Fibroblast of skin of right quadriceps (primary cell): ENCODE results near the gene SOWAHA.
"Not testable (repeated sequence)": the region's sequence is repeated elsewhere in the genome, so short reads cannot be mapped to it uniquely, and the experiment has no call there.

Experiments
- DNase-seq: peaks from one replicate; pipeline ENCODE4 v3.0.0-alpha.2; 2013

Gene SOWAHA

DNA sequence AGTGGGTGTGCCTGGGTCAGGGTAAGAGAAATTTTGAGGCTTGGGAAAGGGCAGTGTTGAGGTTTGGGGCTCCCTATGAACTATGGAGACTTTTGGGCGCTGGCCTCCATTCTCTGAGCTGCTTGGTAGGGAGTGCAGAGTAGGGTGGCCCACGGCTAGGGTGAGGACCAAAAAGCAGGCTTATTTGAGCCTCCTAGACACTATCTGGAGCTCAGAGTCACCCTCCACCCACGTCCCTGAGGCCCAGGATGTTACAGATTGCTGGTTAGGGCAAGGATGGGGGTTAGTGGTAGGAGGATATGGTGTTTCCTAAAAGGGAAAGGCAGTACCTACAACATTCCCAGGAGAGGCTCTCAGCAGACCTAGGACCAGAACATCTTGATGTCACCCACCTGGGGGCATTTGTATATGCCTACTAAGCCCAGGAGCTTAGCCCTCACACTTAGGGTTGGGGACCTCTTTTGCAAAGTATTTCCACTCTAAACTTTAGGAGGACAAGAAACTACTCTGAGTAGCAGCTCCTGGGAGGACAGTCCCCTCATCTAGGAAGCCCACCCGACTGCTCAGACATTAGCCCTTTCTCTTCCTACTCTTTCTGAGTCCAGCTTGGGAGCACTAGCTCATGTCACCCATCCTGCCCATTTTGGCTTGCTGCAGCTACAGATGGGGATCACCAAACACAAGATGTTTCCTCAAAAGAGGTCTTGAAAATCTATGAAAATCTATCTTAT lies 15.0 kb downstream of the SOWAHA start:
- no peak for DNase-seq

DNA sequence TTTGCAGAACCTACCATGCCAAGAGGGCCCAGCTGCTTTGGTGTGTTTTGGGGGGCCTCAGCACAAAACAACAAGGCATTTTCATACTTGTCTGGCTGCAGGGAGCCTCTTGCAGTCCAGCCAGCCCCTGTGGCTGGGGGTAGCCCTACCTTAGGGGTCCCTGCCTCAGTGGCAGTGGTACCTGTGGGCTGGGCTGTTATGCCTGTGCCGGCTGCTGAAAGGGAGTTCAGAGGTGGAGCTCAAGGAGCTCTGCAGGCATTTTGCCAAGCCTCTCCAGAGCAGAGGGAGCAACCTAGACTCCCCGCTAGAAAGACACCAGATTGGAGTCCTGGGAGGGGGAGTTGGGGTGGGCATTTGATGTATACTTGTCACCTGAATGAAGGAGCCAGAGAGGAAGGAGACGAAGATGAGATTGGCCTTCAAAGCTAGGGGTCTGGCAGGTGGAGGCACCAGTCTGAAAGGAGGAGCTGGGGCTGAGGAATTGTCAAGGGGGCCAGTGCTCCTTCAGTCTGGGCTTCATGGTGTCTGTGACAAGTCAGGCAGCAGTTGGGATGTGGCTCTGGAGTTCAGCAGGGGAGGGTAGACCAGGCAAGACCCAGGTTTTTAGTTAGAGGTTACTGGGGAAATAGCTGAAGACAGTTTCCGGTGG lies 15.9 kb downstream of the SOWAHA start:
- no peak for DNase-seq

DNA sequence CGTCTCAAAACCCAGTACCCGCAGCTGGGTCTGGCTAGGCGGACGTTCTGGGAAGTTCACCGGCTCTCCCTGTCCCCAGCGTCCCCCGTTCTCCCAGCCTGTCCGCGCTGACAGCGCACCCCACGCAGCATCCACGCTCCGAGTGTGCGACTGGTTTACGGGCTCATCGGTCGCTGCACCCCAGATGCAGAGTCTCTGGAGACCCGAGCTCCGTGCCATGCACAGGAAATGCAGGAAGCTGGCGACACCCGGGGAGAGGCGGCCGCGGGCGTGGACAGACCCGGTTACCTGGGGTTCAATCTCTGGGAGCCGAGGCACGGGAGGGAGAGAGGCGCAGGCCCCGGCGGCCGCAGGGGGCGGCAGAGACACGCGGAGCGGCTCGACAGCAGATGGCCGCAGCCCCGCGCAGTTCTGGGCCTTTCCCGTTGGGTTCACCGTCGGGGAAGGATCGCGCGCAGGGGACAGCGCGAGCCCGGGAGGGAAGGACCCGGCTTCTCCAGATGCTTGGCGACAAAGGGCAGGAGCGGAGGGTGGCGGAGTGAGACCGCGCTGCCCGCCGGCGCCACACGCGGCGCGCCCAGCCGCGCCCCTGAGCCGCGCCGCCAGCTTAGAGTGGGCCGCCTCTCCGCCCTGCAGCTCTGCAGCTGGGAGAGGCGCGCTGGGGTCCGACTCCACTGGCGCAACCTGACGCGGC lies 16.8 kb downstream of the SOWAHA start:
- peak; percentile 50 for DNase-seq

DNA sequence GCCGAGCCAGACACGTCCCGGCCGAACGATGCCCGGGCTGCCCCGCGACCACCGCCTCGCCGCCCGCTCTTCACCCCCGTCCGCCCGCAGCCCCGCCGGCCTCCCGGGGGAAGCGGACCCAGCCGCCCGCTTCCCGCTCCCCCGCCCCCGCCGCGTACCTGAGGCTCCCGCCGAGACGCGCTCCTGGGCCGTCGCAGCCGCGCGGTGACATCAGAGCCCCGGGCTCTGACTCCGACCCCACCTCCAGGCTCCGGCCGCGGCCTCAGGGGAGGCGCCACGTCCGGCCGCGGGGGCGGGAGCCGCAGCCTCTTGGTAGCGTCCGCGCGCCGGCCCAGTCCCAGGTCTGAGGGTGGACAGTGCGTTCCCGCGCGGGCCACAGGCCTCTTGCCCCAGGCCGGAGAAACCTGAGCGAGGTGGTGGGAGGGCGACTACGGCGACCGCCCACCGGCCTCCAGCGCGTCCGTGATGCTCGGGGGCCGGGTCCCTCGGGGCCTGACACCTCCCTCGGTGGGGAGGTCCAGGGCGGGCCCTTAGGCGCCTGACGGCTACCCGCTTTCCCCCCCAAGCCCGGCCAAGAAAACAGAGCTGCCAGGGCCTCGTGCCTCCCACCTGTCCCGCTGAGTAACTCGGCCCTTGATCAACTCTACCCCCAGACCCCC lies 17.5 kb downstream of the SOWAHA start, which contains the start of gene SHROOM1:
Gene SHROOM1, minus strand, starts transcription at position 212 of the 659 bp plus-strand sequence. CDS start 4,507 bp downstream, outside the sequence.
- DNase-seq: no peak

DNA sequence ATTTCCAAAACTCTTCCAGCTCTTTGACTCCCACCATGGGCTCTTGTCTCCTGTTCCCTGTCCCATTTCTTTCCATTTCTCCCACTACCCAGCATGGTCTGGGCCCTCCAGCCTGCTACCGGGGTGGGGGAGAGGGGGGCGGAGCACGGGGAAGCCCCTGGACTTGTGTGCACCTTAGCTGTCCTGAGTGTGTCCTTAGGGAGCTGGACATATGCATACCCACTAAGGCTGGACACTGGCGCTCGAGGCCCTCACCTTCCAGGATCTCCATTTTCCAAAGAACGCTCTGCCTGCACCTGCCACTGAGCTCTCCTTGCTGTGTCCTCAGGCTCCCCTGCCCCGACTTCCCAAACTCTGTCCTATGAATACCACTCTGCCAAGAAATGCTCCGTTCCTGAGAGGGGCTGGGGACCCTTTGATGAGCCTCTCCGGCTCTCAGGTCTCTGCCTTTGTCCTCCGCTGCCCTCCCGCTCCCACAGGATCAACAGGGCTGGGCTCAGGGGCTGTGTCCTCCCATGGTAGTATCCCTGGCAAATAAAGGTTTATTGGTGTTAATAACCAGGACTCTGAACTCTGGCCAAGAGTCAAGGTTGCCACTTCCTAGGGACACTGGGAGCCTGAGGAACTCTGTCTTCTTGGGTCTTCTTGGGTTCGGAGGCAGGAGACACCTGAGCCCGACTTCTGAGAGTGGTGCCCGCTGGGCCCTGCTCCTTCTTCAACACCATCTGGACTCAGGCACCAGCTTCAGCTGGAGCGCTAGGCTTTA lies 18.2 kb downstream of the SOWAHA start:
- DNase-seq: no peak

DNA sequence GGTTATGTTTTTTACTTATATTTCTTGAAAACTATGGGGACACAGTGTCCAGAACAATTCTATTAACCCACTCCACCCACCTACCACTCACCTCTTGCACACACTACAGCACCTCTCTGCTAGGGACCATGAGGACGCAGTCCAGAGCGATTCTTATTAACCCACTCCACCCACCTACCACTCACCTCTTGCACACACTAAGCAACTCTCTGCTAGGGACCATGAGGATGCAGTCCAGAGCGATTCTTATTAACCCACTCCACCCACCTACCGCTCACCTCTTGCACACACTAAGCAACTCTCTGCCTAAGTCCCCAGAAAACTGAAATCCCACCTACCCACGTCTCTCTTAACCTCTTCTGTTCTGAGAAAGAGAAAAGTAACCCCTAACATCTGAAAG lies 19.5 kb downstream of the SOWAHA start:
- DNase-seq: no peak

DNA sequence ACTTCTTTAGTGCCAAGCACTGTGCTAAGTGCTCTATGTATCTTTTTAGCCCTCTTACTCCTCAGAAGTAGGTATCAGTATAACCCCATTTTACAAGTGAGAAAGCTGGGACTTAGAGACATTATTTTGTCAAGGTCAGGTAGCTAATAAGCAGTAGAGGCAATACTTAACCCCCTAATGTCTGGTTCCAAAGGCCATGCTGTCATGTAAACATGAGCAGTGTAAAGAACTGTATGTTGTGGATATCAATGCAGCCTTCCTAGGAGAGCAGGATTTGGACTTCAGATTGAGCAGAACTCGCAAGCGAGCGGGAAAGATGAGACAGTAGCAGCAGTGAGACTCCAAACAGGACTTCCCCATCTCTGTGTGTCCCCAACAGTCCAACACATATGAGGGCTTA lies 21.0 kb downstream of the SOWAHA start:
- no peak for DNase-seq

DNA sequence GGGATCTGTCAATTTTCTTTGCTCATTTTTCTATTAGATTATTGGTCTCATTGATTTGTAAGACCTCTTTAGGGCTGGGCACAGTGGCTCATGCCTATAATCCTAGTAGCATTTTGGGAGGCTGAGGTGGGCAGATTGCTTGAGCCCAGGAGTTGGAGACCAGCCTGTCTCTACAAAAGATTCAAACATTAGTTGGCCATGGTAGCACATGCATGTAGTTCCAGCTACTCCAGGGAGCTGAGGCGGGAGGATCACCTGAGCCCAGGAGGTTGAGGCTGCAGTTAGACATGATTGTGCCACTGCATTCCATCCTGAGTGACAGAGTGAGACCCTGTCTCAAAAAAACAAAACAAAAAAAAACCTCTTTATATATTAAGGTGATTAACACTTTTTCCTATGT lies 23.8 kb downstream of the SOWAHA start:
- no peak for DNase-seq

DNA sequence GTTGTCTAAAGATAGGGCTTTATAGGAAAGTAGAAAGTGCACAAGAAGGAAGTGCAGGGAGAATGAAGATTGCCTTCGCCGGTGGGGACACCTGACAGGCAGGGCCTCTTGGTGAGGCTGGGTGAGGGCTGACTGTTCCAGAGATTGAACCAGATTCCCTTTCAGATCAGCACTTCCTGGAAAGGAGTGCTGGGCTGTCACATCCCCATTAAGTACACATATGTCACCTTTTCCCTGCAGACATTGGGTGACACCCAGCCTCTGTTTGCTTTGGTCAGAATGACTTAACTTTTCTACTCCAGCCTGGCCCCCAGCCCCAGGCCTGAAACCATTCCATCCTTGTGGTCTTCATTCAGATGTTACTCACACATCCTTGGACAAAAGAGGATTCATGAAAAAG lies 24.8 kb downstream of the SOWAHA start:
- no peak for DNase-seq

DNA sequence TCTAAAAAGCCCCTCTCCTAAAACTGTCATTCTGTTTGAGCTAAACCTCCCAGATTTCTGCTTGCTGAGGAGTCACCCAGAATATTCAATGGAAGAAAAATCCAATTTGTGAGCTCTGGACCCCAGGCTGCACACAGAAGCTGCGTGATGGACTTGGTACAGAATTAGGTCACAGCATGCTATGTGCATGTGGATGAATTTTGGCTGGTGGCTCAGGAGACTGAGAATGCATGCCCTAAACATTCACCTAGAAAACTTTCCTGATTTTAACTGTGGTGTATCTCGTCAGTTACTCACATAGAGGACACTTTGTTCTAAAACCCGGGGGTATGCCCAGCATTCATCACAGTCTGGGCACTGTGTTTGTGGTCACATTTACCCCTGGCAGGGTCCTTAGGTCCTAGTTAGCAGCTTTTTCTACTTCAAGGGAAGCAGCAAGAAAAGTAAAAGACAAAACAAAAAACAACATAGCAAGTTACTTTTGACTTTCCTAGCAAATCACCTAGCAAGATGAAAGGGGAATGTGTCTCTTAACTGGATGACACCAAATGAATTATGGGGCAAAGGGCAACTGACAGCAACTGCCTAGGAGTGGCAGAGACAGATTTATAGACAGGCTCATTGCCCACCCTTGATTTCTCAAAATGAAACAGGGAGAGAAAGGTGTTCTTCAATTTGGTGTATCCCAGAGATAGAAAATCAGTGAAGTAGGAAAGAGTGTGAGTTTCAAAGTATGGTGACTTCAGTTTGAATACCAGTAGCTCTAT lies 25.6 kb downstream of the SOWAHA start:
- no peak for DNase-seq

DNA sequence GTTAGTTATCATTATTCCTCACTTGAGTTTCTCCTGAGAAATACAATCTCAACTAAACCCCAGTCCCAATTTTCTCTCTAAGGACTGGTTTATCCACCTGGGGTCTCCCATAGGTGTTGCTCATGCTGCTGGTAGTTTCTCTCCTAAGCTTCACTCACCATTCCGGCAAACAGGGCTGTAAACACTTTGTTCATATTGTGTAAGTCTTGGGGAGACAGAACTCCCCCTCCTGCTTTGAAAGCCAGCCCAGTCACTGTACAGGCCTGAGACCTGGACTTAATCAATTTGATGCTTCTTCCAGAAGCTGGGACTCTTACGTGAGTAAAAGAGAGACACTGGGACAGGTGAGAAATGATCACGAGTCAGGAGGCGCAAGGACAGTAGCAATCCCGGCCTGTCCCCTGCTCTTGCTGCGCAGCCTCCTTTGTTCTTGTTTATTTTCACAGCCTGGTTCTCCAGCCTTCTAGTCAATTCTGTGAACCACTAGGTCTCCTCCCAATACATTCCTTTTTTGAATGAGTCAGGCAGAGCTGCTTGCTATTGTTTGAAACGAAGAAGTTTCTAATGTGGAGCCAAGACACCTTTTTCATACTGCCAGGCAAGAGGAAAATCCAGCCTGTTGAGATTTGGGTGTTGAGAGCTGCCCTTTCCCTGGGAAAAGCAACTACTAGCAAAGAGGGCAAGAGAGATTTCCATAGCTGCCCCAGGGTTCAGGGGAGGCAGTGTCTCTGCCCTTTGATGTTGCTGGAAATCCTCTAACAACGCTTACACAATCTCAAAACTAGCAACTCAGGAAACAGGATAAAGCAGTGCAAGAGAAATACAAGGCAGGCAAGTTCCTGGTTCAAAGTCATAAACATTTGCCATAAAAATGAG lies 26.6 kb downstream of the SOWAHA start:
- DNase-seq: peak; percentile 48

DNA sequence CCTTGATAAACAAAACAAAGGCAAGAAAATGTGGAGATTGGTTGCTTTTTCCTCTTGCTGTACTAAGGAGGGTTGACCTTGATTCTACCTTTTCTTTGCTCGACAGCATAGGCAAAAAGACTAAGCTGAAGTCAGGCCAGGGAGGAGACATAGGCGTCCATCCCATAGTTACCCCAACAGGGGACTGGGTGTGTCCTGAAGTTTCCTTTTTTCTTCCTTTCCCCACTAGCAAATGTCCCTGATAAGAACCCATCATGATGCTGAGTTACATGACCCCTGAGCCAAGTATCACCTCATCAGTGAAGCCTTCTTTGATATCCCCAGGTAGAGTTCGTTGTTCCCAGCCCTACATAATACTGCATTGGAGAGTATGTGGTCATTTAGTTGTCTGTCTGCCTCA lies 27.2 kb downstream of the SOWAHA start:
- no peak for DNase-seq

DNA sequence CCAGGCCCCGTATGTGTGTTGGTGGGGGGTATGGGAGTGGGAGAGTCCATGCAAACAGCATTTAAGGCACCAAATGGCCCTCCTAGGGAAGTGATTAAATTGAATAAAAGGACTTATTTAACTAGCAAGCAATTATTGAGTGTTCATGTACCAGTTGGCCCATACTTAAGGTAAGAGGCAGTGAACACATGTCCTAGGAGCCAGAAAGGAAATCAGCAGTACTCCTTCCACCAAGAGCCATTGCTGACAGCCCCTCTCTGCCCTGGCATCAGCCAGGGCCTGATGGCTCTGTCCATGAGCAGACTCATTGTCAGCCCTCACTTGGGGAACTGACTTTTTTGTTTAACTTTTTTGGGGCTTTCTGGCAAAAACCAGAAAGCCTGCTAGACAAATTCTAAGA lies 27.8 kb downstream of the SOWAHA start:
- DNase-seq: no peak

DNA sequence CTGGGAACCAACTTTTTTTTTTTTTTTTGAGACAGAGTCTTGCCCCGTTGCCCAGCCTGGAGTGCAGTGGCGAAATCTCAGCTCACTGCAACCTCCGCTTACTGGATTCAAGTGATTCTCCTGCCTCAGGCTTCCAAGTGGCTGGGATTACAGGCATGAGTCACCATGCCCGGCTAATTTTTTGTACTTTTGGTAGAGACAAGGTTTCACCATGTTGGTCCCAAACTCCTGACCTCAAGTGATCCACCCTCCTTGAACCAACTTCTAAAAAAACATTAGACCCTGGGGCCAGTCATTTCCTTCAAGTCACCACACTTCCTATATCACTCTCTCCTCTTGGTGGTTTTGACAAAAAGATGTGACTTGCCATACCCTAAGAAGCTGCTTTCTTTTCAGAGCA lies 28.2 kb downstream of the SOWAHA start:
- DNase-seq: no peak

DNA sequence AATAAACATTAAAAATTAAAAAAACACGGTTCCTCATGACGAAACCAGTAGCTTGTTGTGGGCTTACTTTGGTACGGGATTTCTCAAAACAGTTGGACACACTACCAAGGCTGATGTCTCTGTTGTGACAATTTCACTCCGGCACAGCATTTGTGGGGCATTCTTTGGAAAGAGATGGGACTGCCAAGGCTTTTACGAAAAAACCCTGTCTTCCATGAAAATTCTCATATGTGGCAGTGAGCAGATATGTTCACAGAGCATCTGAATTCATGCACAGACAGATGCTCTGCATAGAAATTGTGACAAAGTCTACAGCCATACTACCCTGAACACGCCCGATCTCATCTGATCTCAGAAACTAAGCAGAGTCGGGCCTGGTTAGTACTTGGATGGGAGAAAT lies 35.2 kb downstream of the SOWAHA start:
- DNase-seq: no peak

DNA sequence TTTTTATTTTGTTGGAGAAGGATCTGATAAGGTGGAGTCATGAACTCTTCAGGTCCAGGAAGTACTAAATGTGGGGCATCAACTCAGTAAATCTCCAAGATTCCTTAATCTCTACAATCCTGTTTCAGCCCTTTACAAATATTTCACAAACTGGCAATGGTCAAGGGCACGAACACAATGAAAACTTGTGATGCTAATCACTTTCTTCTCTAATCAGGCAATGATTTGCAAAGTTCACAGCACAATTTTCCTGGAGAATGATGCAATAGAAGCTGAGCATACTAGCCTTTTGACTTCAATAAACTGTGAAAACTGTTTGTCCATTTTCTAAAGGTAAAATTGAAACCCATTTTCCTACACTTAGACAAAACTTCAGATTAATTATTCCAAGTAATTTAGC lies 36.2 kb downstream of the SOWAHA start:
- no peak for DNase-seq

DNA sequence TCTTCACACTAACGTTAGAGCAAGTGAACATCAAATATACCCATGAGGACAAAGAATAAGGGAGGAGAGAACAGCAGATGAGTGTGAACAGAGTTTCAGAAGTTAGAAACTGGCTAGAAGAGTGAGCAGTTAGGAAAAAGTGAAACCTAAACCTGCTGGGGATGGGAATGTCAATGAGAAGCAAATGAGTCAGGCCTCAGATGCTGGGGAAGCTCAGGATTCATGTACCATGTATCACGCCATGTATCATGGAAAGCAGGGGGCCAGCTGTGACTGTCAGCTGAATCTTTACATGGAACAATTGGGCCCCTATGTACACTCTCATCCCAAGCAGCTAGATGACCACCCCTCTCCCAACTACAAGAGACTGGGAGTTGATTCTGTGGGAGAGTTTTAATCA lies 37.0 kb downstream of the SOWAHA start:
- peak; percentile 42 for DNase-seq

DNA sequence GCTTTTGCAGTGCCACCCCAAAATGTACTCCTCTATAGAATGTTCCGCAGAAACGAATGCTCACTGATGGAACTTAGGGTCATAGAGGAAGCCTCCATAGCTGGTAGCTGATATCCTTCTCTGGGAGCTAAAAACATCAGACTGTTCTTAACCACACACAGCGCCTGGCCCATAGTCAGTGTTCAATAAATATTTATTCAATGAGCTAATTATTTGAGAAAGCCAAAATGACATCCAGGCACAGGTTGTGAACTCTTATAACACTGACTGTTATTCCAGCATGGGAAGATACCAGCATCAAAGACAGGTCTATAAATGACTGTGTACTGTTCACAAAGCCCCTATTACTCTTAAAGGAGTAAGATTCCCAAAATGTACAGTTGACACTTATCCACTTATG lies 40.2 kb downstream of the SOWAHA start:
- no peak for DNase-seq

DNA sequence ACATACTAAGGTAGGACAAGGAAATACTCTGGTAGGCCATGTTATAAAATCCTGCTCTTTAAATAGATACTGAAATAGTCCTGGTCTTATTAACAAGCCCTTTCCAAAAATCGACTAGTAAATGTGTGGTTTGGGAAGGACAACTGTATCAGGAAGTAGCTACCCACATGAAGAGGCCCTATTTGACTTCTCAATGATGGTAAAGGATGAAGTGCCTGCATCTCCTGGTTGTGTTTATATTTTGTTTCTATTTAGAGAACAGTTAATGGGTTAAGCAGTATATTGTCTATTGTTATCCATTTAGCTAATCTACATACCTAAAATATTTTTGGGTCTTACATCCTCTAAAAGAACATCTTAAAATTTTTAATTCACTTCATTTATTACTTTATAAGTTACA lies 40.7 kb downstream of the SOWAHA start:
- no peak for DNase-seq

DNA sequence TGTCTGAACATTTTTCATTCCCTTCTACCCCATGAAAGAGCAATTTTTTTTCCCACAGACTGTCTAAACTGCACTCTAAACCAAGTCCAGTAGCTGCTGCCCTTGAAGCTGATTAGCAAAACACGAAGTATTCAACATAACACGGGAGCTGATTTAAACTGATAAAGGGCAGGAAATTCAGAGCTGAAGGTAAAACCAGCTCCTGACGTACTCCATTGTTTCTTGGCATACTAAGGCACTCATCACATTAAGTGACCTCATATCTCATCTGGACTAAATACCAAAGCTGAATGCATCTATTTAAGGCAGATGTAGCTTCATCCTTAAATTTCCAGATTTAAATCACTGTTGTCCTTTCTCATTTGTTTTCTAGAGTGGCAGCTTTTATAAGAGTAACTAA lies 41.2 kb downstream of the SOWAHA start:
- DNase-seq: no peak

DNA sequence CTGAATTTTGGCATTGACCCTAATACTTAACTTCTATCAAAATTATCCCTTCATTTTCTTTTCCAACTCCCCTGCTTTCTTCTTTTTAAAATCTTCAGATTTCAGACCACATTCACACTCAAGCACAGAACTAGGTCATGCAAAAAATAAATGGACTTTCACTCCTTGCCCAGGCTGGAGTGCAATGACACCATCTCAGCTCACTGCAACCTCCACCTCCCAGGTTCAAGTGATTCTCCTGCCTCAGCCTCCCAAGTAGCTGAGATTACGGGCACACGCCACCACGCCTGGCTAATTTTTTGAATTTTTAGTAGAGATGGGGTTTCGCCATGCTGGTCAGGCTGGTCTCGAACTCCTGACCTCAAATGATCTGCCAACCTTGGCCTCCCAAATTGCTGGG lies 41.9 kb downstream of the SOWAHA start:
- DNase-seq: not testable (repeated sequence)
